Upper lobe of right lung (tissue), 1 donor: ENCODE measurements around the gene PI16. TPM values are rescaled to one million over a fixed set of nuclear protein-coding genes. Genes with fewer than 3 reads are reported as not detected.

ENCODE experiments used
- ATAC-seq: fragments of 200-7000 bp; cut with Tn5 transposase; one replicate; pipeline ENCODE4 v1.9.1; 2020; ENCODE audit warnings: mild to moderate bottlenecking, moderate library complexity
- DNase-seq: peaks from one replicate; pipeline ENCODE4 v3.0.0-alpha.2; 2020
- H3K27ac ChIP-seq: fragments of 200-600 bp; one replicate; pipeline ENCODE4 v1.8.0; 2022
- H3K27me3 ChIP-seq: fragments of 200-600 bp; one replicate; pipeline ENCODE4 v1.8.0; 2022; ENCODE audit warnings: mild to moderate bottlenecking
- H3K36me3 ChIP-seq: fragments of 200-600 bp; one replicate; pipeline ENCODE4 v1.8.0; 2022
- H3K4me1 ChIP-seq: fragments of 200-600 bp; one replicate; pipeline ENCODE4 v1.8.0; 2022
- H3K4me3 ChIP-seq: fragments of 200-600 bp; one replicate; pipeline ENCODE4 v1.8.0; 2022; ENCODE audit warnings: mild to moderate bottlenecking
- H3K9me3 ChIP-seq: fragments of 200-600 bp; one replicate; pipeline ENCODE4 v1.8.0; 2022
- CTCF ChIP-seq: fragments of 200-600 bp; IDR thresholded peaks from one replicate; pipeline ENCODE4 v1.8.0; 2022; ENCODE audit warnings: antibody characterized with exemption
- intact Hi-C: fragments of 100-400 bp; cut with DNase I; formaldehyde crosslinking; loops from one replicate; pipeline ENCODE4 v1.11.0; 2022
- total RNA-seq: library from RNA; stranded (reverse); fragmentation: NEBNext Ultra II Directional; extraction: Animal tissue kit (Norgen Biotek cat#: 25700); gene quantifications from one replicate; pipeline ENCODE4 v1.2.1, GENCODE V29; 2021
- donor health status: DM: no; HTN: yes; CAD: no; lungs with severe emphysema.

The PI16 gene
- total RNA-seq, 1 donor from 2014 or later, result 3.4 TPM

- DNase-seq (no peak), ATAC-seq (no peak)
- H3K36me3 ChIP-seq, result peaks cover 100% of the 10 kb centered on the region
- no peak overlapping the region for H3K27ac ChIP-seq
- no peak overlapping the region for H3K4me3 ChIP-seq
- peaks cover 7% of the 10 kb centered on the region for H3K4me1 ChIP-seq
- TF ChIP-seq CTCF, result no peak
- H3K9me3 ChIP-seq, result no peaks in the 10 kb centered on the region
- intact Hi-C loops, result no loop called here
- H3K27me3 ChIP-seq, result no peaks in the 10 kb centered on the region
Measured at GRCh38 chr6:36973647-36974046, 19.1 kb downstream of the PI16 start.

GRCh38 chr6:36975231-36976006 lies 20.9 kb downstream of the PI16 start:
- no peak overlapping the region for H3K27ac ChIP-seq
- TF ChIP-seq CTCF, result no peak
- DNase-seq (no peak), ATAC-seq (no peak)
- no peaks in the 10 kb centered on the region for H3K27me3 ChIP-seq
- intact Hi-C loops, result no loop called here
- H3K4me1 ChIP-seq, result peaks cover 12% of the 10 kb centered on the region
- peaks cover 84% of the 10 kb centered on the region for H3K36me3 ChIP-seq
- H3K4me3 ChIP-seq, result no peak overlapping the region
- no peaks in the 10 kb centered on the region for H3K9me3 ChIP-seq

- H3K9me3 ChIP-seq, result no peaks in the 10 kb centered on the region
- intact Hi-C loops, result no loop called here
- DNase-seq (no peak), ATAC-seq (peak; percentile 69)
- H3K27me3 ChIP-seq, result no peaks in the 10 kb centered on the region
- no peak overlapping the region for H3K4me3 ChIP-seq
- H3K27ac ChIP-seq, result no peak overlapping the region
- H3K4me1 ChIP-seq, result peaks cover 16% of the 10 kb centered on the region
- no peak for TF ChIP-seq CTCF
- H3K36me3 ChIP-seq, result peaks cover 78% of the 10 kb centered on the region
Measured at GRCh38 chr6:36976007-36976264, 21.4 kb downstream of the PI16 start.

GRCh38 chr6:36976509-36976908 lies 22.0 kb downstream of the PI16 start:
- Histone ChIP-seq H3K27me3 (no peaks in the 10 kb centered on the region), H3K4me3 (no peak overlapping the region), H3K4me1 (peaks cover 22% of the 10 kb centered on the region), H3K36me3 (peaks cover 73% of the 10 kb centered on the region), H3K9me3 (no peaks in the 10 kb centered on the region), H3K27ac (no peak overlapping the region)
- DNase-seq (no peak), ATAC-seq (no peak)
- no peak for TF ChIP-seq CTCF
- intact Hi-C loops, result no loop called here

GRCh38 chr6:36976931-36977330 lies 22.4 kb downstream of the PI16 start:
- Histone ChIP-seq H3K4me3 (no peak overlapping the region), H3K36me3 (peaks cover 68% of the 10 kb centered on the region), H3K4me1 (peaks cover 24% of the 10 kb centered on the region), H3K27me3 (no peaks in the 10 kb centered on the region), H3K9me3 (no peaks in the 10 kb centered on the region), H3K27ac (no peak overlapping the region)
- DNase-seq, result no peak
- TF ChIP-seq CTCF, result no peak
- no peak for ATAC-seq
- intact Hi-C loops, result no loop called here

GRCh38 chr6:36977470-36977941 lies 23.0 kb downstream of the PI16 start:
- TF ChIP-seq CTCF, result peak; percentile 34
- H3K27me3 ChIP-seq, result no peaks in the 10 kb centered on the region
- peaks cover 63% of the 10 kb centered on the region for H3K36me3 ChIP-seq
- intact Hi-C loops, result no loop called here
- DNase-seq (peak; percentile 62), ATAC-seq (peak; percentile 13)
- no peaks in the 10 kb centered on the region for H3K9me3 ChIP-seq
- no peak overlapping the region for H3K27ac ChIP-seq
- H3K4me1 ChIP-seq, result peaks cover 24% of the 10 kb centered on the region
- no peak overlapping the region for H3K4me3 ChIP-seq
